WI38 (cell line): ENCODE data around the gene AP1M1.

Source experiments
- H3K4me3 ChIP-seq: 2 replicates; pipeline ENCODE4 v1.5.1; 2011; ENCODE audit warnings: low read depth, mild to moderate bottlenecking, control low read depth, low read length
- TF ChIP-seq, protein P1 (sequence below): IDR thresholded peaks from 2 replicates; pipeline ENCODE4 v1.5.1; 2012; ENCODE audit warnings: low read depth, mild to moderate bottlenecking, control low read depth, low read length

AP1M1 gene

DNA sequence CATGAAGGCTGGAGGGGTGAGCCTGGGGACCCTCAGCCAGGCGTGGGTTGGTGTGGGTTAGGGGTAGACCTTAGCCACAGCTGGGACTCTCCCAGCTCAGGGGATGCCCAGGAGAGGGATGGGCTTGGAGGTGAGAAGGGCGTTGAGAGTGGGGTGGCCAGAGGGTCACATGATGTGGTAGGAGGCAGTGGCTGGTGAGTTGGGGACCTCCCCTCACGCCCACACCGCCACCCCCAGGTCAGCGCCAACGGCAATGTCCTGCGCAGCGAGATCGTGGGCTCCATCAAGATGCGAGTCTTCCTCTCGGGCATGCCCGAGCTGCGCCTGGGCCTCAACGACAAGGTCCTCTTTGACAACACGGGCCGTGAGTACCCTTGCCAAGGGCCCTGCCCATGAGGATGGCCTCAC lies 28.5 kb downstream of the AP1M1 start:
- TF ChIP-seq, protein P1, sequence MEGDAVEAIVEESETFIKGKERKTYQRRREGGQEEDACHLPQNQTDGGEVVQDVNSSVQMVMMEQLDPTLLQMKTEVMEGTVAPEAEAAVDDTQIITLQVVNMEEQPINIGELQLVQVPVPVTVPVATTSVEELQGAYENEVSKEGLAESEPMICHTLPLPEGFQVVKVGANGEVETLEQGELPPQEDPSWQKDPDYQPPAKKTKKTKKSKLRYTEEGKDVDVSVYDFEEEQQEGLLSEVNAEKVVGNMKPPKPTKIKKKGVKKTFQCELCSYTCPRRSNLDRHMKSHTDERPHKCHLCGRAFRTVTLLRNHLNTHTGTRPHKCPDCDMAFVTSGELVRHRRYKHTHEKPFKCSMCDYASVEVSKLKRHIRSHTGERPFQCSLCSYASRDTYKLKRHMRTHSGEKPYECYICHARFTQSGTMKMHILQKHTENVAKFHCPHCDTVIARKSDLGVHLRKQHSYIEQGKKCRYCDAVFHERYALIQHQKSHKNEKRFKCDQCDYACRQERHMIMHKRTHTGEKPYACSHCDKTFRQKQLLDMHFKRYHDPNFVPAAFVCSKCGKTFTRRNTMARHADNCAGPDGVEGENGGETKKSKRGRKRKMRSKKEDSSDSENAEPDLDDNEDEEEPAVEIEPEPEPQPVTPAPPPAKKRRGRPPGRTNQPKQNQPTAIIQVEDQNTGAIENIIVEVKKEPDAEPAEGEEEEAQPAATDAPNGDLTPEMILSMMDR, result no peak
- no peak overlapping the region for H3K4me3 ChIP-seq

DNA sequence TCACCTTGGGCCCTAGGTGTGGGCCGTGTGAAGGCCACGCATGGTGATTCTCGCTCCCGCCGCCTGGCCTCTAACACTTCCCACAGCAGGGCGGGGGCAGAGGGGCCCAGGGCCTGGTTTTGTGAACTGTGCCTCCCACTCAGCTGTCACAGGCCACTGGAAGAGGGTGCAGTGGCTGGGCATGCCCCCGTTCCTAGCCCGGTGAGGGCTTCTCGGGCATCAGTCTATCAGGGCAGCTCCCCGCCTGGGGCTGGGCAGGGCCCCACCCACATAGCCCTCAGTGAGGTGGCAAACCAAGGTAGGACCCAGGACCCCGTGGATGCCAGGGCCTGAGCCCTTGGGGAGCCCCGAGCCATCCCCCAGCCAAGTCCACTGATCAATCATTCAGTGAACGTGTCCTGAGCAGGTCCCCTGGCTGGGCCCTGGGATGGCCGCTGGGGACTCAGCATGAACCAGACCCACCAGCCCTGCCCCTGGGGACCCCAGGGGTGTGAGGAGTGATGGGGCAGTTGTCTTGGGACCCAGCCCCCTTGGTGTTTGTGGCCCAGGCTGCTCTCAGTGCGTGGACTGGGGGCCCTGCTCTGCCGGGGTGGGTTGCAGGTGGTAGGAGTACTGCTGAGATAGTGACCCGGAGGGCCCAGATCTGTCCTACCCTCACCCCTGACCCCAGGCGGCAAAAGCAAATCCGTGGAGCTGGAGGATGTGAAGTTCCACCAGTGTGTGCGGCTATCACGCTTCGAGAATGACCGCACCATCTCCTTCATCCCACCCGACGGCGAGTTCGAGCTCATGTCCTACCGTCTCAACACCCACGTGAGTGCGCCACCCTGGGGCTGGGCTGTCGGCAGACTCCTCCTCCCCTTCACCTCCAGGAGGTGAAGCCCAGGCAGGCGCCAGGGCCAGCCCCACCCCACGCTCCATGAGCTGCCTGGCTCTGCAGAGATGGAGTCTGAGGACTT lies 29.4 kb downstream of the AP1M1 start:
- no peak overlapping the region for H3K4me3 ChIP-seq
- TF ChIP-seq, protein P1, result no peak

DNA sequence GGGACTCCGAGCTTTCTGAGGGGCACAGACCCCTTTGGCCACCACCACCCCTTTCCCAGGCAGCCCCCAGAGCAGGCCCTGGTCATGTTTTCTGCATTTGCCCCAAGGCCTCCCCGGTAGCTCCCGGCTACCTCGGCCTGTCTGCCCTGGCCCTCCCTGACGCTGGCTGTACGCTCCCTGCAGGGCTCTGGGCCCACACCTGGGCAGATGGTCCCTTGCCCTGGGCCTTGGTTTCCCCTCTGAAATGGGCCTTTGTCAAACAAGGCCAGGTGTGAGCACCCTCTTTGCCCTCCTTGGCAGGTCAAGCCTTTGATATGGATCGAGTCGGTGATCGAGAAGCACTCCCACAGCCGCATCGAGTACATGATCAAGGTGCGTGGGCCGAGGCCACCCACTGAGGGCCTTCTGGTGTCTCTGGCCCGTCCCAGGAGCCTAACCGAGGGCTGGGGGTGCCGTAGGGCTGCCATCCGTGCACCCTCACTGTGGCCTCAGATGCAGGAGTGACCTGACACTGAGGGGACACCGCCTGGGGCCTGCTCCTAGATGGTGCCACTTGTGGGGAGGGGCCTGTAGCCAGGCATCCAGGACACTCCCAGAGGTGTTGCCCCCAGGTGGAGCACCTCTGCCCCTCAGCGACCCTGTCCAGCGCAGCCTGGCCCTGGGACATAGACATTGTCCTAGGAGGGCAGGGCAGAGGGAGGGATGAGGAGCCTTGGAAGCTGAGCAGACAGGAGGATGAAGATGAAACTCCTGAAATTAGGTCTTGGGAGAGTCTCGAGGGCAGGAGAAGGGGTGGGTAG lies 30.3 kb downstream of the AP1M1 start:
- no peak overlapping the region for H3K4me3 ChIP-seq
- TF ChIP-seq, protein P1, result no peak

DNA sequence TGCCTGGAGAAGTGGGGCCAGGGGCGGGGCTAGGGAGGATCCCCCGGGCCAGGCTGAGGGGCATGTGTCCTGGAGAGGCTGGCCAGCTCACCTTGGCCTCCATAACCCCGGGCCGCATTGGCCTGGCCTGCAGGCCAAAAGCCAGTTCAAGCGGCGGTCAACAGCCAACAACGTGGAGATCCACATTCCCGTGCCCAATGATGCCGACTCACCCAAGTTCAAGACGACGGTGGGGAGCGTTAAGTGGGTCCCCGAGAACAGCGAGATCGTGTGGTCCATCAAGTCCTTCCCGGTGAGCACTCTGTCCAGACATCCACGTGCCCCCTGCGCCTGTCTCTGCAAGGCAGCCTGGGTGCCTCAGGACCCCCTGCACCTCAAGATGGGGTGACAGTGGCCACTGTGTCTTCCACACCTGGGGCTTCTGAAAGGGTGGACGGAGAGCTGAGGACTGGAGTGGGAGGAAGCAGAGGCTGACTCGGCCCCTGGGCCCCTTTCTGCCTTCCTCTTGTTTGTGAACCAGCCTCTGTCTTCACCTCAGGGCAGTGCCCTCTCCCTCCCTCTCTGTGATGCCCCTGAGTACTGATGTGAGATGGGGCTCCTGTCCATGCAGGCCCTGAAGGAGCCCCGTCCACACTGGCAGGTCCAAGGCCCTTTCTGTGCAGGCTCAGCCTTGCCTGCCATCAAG lies 31.1 kb downstream of the AP1M1 start:
- TF ChIP-seq, protein P1, result no peak

DNA sequence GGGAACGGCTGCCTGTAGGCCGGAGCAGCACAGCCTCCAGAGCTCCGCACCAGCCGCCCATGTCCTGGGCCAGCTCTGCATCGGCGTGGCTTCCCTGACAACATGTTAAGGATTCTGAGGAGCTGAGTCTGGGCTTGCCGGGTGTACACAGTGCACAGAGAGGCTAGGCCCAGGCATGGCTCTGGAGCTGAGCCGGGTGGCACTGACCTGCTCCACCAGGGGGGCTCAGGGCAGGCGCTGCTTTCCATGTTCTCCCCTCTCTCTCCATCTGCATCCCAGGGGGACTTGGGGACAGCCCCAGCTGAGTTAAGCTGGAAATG lies 31.6 kb downstream of the AP1M1 start:
- TF ChIP-seq, protein P1, result no peak
- no peak overlapping the region for H3K4me3 ChIP-seq

More for the DNA sequence above, 31.1 kb downstream of the AP1M1 start:
- no peak overlapping the region for H3K4me3 ChIP-seq

DNA sequence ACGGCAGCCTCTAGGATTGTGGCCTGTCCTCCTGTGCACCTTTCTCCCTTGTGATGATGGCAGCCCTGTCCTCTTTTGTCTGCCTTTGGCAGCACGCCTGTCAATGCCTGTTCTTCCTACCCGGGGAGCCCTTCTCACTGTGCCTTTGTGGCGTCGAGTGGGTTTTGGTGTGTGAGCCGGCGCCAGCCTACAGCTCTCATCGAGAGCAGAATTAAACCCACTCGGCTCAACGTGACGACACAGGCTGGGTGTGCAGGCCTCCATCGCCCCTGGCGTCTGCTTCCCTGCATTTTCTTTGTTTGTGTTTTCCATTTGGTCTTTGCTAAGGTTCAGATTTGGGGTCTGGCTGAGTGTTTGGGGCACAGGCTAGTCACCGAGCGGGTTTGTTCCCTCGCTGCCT lies 34.4 kb downstream of the AP1M1 start:
- H3K4me3 ChIP-seq, result no peak overlapping the region
- TF ChIP-seq, protein P1, result no peak
